NK-92 (cell line): ENCODE data around the gene DCDC2.
"Not testable (repeated sequence)": the region's sequence is repeated elsewhere in the genome, so short reads cannot be mapped to it uniquely, and the experiment has no call there.

Source experiments
- DNase-seq: peaks from one replicate; lab custom pipeline; 2025; ENCODE audit not compliant: unreplicated experiment; lab: John Stamatoyannopoulos, UW

Gene DCDC2

GRCh38 chr6:24154121-24154520, 203.7 kb downstream of the DCDC2 start:
- DNase-seq: no peak

GRCh38 chr6:24152014-24152413, 205.8 kb downstream of the DCDC2 start:
- no peak for DNase-seq

GRCh38 chr6:24149836-24150235, 208.0 kb downstream of the DCDC2 start:
- DNase-seq: no peak

- DNase-seq: no peak
Observed at GRCh38 chr6:24149296-24149695, 208.6 kb downstream of the DCDC2 start.

- DNase-seq: no peak
Observed at GRCh38 chr6:24148684-24149083, 209.2 kb downstream of the DCDC2 start.

GRCh38 chr6:24148154-24148570, 209.7 kb downstream of the DCDC2 start:
- DNase-seq: no peak

- no peak for DNase-seq
Observed at GRCh38 chr6:24147511-24148153, 210.2 kb downstream of the DCDC2 start.

GRCh38 chr6:24146871-24147270, 211.0 kb downstream of the DCDC2 start:
- DNase-seq: no peak

- DNase-seq: no peak
Observed at GRCh38 chr6:24145690-24146131, 212.1 kb downstream of the DCDC2 start.

- DNase-seq: not testable (repeated sequence)
Observed at GRCh38 chr6:24142733-24143132, 215.1 kb downstream of the DCDC2 start.

- DNase-seq: no peak
Observed at GRCh38 chr6:24140591-24140990, 217.3 kb downstream of the DCDC2 start.

GRCh38 chr6:24139639-24140038, 218.2 kb downstream of the DCDC2 start:
- no peak for DNase-seq

GRCh38 chr6:24139080-24139479, 218.8 kb downstream of the DCDC2 start:
- no peak for DNase-seq

GRCh38 chr6:24131751-24132150, 226.1 kb downstream of the DCDC2 start:
- no peak for DNase-seq

- no peak for DNase-seq
Observed at GRCh38 chr6:24127316-24127715, 230.5 kb downstream of the DCDC2 start.

- DNase-seq: no peak
Observed at GRCh38 chr6:24126586-24127192, 231.2 kb downstream of the DCDC2 start.

- DNase-seq: no peak
Observed at GRCh38 chr6:24125980-24126379, 231.9 kb downstream of the DCDC2 start, which contains the start of gene NRSN1. TSS of gene NRSN1 (plus strand) at chr6:24126215. CDS start at chr6:24134328, 8,113 bp downstream.

GRCh38 chr6:24122139-24122538, 235.7 kb downstream of the DCDC2 start:
- DNase-seq: no peak
